H1 (cell line): ENCODE results near the gene GABRQ. TPM values are rescaled to one million over a fixed set of nuclear protein-coding genes. Genes with fewer than 3 reads are reported as not detected.
A peak's percentile ranks its signal among the peaks of the same experiment; 100 is the strongest.

Experiments
- EP300 ChIP-seq, 2 experiments: IDR thresholded peaks; 1 replicate in 1 of 2; 2 replicates in 1 of 2; pipeline ENCODE4 v1.6.1; 2011 to 2012; ENCODE audit warnings: low read depth in 2 of 2, low read length in 2 of 2, mild to moderate bottlenecking in 2 of 2, borderline replicate concordance in 1 of 2, inconsistent platforms in 1 of 2, moderate library complexity in 1 of 2
- PHF8 ChIP-seq: fragments of 200-600 bp; sonication (generic); conservative IDR thresholded peaks from 2 replicates; pipeline ENCODE4 v1.7.1; 2012; ENCODE audit warnings: low read depth, mild to moderate bottlenecking, inconsistent platforms, low read length, moderate library complexity
- TEAD4 ChIP-seq: IDR thresholded peaks from 2 replicates; pipeline ENCODE4 v1.6.1; 2012; ENCODE audit warnings: low read depth, low read length, inconsistent platforms, mixed read lengths
- polyA plus RNA-seq, 7 experiments: library from polyadenylated mRNA; depleted of rRNA in 3 of 7; stranded (reverse) in 5 of 7; unstranded in 2 of 7; fragments of >200 nt in 5 of 7; fragments of 200-250 nt in 2 of 7; gene quantifications; 1 replicate in 5 of 7; 2 replicates in 1 of 7; 4 replicates in 1 of 7; pipeline versions ENCODE4 v1.2.1 to v1.2.3, GENCODE V29; 2011 to 2013; ENCODE audit warnings: missing spikeins in 2 of 7, mixed read lengths in 2 of 7
- total RNA-seq: library from RNA; stranded (reverse); fragmentation: NEBNext Ultra II Directional; extraction: Animal tissue kit (Norgen Biotek cat#: 25700); gene quantifications from 2 replicates; pipeline ENCODE4 v1.2.1, GENCODE V29; 2021

GABRQ gene
- total and polyA plus RNA-seq, 2 of the 8 experiments (the other 6 are each of a cell fraction or from before 2014, with no cell fraction given): 6.3 to 9.6 TPM

DNA sequence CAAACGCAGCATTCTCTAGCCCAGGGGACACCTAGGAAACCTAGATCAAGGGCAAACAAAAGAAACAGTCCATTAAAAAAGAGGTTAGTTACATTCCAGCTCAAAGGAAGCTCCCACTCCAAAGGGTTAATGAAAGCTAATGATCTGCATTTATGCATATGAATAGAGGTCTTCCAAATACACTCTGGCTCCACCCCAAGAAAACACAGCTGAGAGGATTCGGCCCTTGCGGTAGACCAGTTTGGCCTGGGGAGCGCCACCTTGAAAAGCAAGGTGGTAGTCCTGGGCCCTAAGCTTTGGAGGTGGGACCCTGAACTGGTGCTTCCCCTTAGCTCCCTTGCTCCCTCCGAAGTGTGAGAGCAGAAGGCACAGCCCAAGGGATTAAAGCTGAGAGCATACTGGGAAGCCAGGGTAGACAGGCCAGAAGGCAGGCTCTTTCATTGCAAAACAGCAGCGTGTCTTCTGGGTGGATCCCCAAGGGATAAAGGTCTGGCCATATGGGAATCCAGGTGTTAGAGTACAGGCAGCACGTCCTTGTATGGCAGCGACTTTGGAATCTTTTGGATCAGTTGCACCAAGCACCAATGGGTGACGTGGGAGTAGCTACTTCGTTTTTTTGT is 3.7 kb downstream of the GABRQ start (continued):
- TF ChIP-seq EP300 (IDR thresholded peaks at IDR 0.05; ENCODE audit: borderline replicate concordance in 1 of 2, low read depth in 2 of 2, low read length in 2 of 2) (0 out of 3 replicates have a peak, but pooled peaks of 1 of the 2 experiments have one; percentile 7), PHF8 (no peak), TEAD4 (peak; percentile 64; the same call in 1 of the 2 replicates)
